SK-N-SH (cell line): ENCODE data around the gene OS9. TPM values are rescaled to one million over a fixed set of nuclear protein-coding genes. Genes with fewer than 3 reads are reported as not detected.

ENCODE experiments used
- CTCF ChIA-PET: fragments of 300-600, 350-600 bp; formaldehyde crosslinking; extraction: SDS; loops from one replicate; lab custom pipeline; 2021; lab: Yijun Ruan, JAX
- POLR2A ChIA-PET: fragments of 350-600 bp; sonication (Branson Sonifier 250); formaldehyde crosslinking; extraction: SDS; loops from one replicate; lab custom pipeline; 2020; ENCODE audit warnings: antibody characterized with exemption, inconsistent platforms; lab: Yijun Ruan, JAX
- DNase-seq: peaks from one replicate; pipeline ENCODE4 v3.0.0; 2012
- H2AFZ ChIP-seq: fragments of 200-600 bp; sonication (generic); 2 replicates; pipeline ENCODE4 v1.8.1; 2016; ENCODE audit warnings: antibody characterized with exemption, mild to moderate bottlenecking, low read depth
- H3F3A ChIP-seq: fragments of 200-600 bp; sonication (generic); replicated peaks from 2 replicates; pipeline ENCODE3; 2016; ENCODE audit warnings: antibody characterized with exemption, mild to moderate bottlenecking; ENCODE audit not compliant: insufficient read depth
- H3K27ac ChIP-seq, 2 experiments: fragments of 200-500 bp in 1 of 2; fragments of 200-600 bp in 1 of 2; sonication (Bioruptor generic) in 1 of 2; sonication (generic), shearing (Covaris generic) in 1 of 2; 2 replicates each; pipeline versions ENCODE4 v1.5.1 to v1.6.1; 2014 to 2016; ENCODE audit warnings: low read depth in 2 of 2, inconsistent platforms in 1 of 2, low read length in 1 of 2, mild to moderate bottlenecking in 1 of 2, mixed read lengths in 1 of 2
- H3K27me3 ChIP-seq: fragments of 200-600 bp; sonication (generic), shearing (Covaris generic); 2 replicates; pipeline ENCODE4 v1.6.1; 2016; ENCODE audit warnings: mixed run types; ENCODE audit not compliant: insufficient read depth
- H3K36me3 ChIP-seq, 2 experiments: fragments of 200-500 bp in 1 of 2; fragments of 200-600 bp in 1 of 2; sonication (Bioruptor generic) in 1 of 2; sonication (generic) in 1 of 2; replicated peaks in 1 of 2; 2 replicates each; pipeline versions ENCODE3 to v1.5.1; 2014 to 2016; ENCODE audit warnings: low read length in 1 of 2, mild to moderate bottlenecking in 1 of 2; ENCODE audit not compliant: insufficient read depth in 2 of 2, control insufficient read depth in 1 of 2
- H3K4me1 ChIP-seq, 2 experiments: fragments of 200-500 bp in 1 of 2; fragments of 200-600 bp in 1 of 2; sonication (Bioruptor generic) in 1 of 2; sonication (generic), shearing (Covaris generic) in 1 of 2; 2 replicates each; pipeline versions ENCODE4 v1.5.1 to v1.6.1; 2014 to 2016; ENCODE audit warnings: low read depth in 1 of 2, low read length in 1 of 2, mixed run types in 1 of 2; ENCODE audit not compliant: insufficient read depth in 2 of 2, control insufficient read depth in 1 of 2
- H3K4me2 ChIP-seq: fragments of 200-600 bp; sonication (generic), shearing (Covaris generic); 2 replicates; pipeline ENCODE4 v1.6.1; 2017; ENCODE audit warnings: mixed run types
- H3K4me3 ChIP-seq, 2 experiments: fragments of 200-500 bp in 1 of 2; fragments of 200-600 bp in 1 of 2; sonication (Bioruptor generic) in 1 of 2; sonication (generic), shearing (Covaris generic) in 1 of 2; 2 replicates each; pipeline versions ENCODE4 v1.5.1 to v1.8.1; 2014 to 2016; ENCODE audit warnings: low read depth in 2 of 2, inconsistent platforms in 1 of 2, low read length in 1 of 2, mild to moderate bottlenecking in 1 of 2, mixed read lengths in 1 of 2, moderate library complexity in 1 of 2
- H3K79me2 ChIP-seq: fragments of 200-600 bp; sonication (generic); 2 replicates; pipeline ENCODE4 v1.8.1; 2017; ENCODE audit warnings: mild to moderate bottlenecking; ENCODE audit not compliant: insufficient read depth
- H3K9ac ChIP-seq: fragments of 200-600 bp; sonication (generic); 2 replicates; pipeline ENCODE4 v1.6.1; 2017; ENCODE audit warnings: mixed run types
- H3K9me2 ChIP-seq: fragments of 200-600 bp; sonication (generic); 2 replicates; pipeline ENCODE4 v1.6.1; 2017; ENCODE audit warnings: mixed run types
- H3K9me3 ChIP-seq: fragments of 200-600 bp; sonication (generic); 2 replicates; pipeline ENCODE4 v1.6.1; 2017; ENCODE audit warnings: mixed run types, mild to moderate bottlenecking, moderate library complexity
- H4K20me1 ChIP-seq: fragments of 200-600 bp; sonication (generic); 2 replicates; pipeline ENCODE4 v1.6.1; 2017; ENCODE audit warnings: mild to moderate bottlenecking, mixed run types; ENCODE audit not compliant: insufficient read depth
- CHD2 ChIP-seq: fragments of 150-350 bp; IDR thresholded peaks from 2 replicates; pipeline ENCODE4 v1.6.1; 2018; ENCODE audit warnings: low read length; ENCODE audit not compliant: partially characterized antibody
- ELF1 ChIP-seq: IDR thresholded peaks from 2 replicates; pipeline ENCODE4 v1.4.0; 2012
- EP300 ChIP-seq, 2 experiments: IDR thresholded peaks; 2 replicates each; pipeline versions ENCODE4 v1.4.0 to v1.6.1; 2012; ENCODE audit warnings: borderline replicate concordance in 1 of 2, low read depth in 1 of 2, low read length in 1 of 2
- FOSL2 ChIP-seq: IDR thresholded peaks from 2 replicates; pipeline ENCODE4 v1.4.0; 2012; ENCODE audit warnings: low read depth, mild to moderate bottlenecking, moderate library complexity, borderline replicate concordance
- FOXJ3 ChIP-seq: sonication (generic); formaldehyde crosslinking; IDR thresholded peaks from 2 replicates; pipeline ENCODE4 v1.5.1; 2020; ENCODE audit warnings: mild to moderate bottlenecking, missing genetic modification reagents
- GABPA ChIP-seq: IDR thresholded peaks from 2 replicates; pipeline ENCODE4 v1.4.0; 2012; ENCODE audit warnings: low read depth, mild to moderate bottlenecking
- JUND ChIP-seq: IDR thresholded peaks from 2 replicates; pipeline ENCODE4 v1.4.0; 2012
- MEF2A ChIP-seq: IDR thresholded peaks from 2 replicates; pipeline ENCODE4 v1.4.0; 2012; ENCODE audit warnings: low read depth, borderline replicate concordance
- POLR2AphosphoS5 ChIP-seq: IDR thresholded peaks from 2 replicates; pipeline ENCODE4 v1.6.1; 2012; ENCODE audit warnings: low read depth, low read length
- RCOR1 ChIP-seq: fragments of 150-350 bp; IDR thresholded peaks from 2 replicates; pipeline ENCODE4 v1.6.1; 2017; ENCODE audit warnings: antibody characterized with exemption, low read length
- RFX5 ChIP-seq: IDR thresholded peaks from 2 replicates; pipeline ENCODE4 v1.6.1; 2012; ENCODE audit warnings: mild to moderate bottlenecking, improper control_type of control experiment, low read length
- RXRA ChIP-seq: IDR thresholded peaks from 2 replicates; pipeline ENCODE4 v1.4.0; 2012; ENCODE audit warnings: low read depth, mild to moderate bottlenecking, borderline replicate concordance
- TAF1 ChIP-seq: IDR thresholded peaks from 2 replicates; pipeline ENCODE4 v1.6.1; 2012; ENCODE audit warnings: low read depth, mild to moderate bottlenecking, low read length, moderate library complexity, borderline replicate concordance
- TCF12 ChIP-seq: IDR thresholded peaks from 2 replicates; pipeline ENCODE4 v1.4.0; 2012
- TEAD4 ChIP-seq: IDR thresholded peaks from 2 replicates; pipeline ENCODE4 v1.4.0; 2012; ENCODE audit warnings: mild to moderate bottlenecking, borderline replicate concordance; ENCODE audit not compliant: insufficient read depth
- YY1 ChIP-seq: IDR thresholded peaks from 2 replicates; pipeline ENCODE4 v1.4.0; 2012; ENCODE audit warnings: low read depth, mild to moderate bottlenecking
- WGBS: methylation state at CpG from one replicate; pipeline ENCODE4 v1.1.6; 2017; ENCODE audit warnings: low lambda C conversion rate; 5-methylcytosine and 5-hydroxymethylcytosine counted together
- polyA plus RNA-seq, 3 experiments: library from polyadenylated mRNA; depleted of rRNA; stranded (reverse); fragments of >200 nt; gene quantifications; 2 replicates each; pipeline ENCODE4 v1.2.3, GENCODE V29; 2012
- TF ChIP-seq, protein P1 (sequence below): fragments of 150-350 bp; IDR thresholded peaks from 2 replicates; pipeline ENCODE4 v1.6.1; 2016; ENCODE audit warnings: mild to moderate bottlenecking, low read depth, low read length
- TF ChIP-seq, protein P2 (sequence below): fragments of 150-350 bp; IDR thresholded peaks from 2 replicates; pipeline ENCODE4 v1.6.1; 2017; ENCODE audit warnings: antibody characterized with exemption, low read length, low read depth, borderline replicate concordance
- TF ChIP-seq, protein P3 (sequence below): IDR thresholded peaks from 2 replicates; pipeline ENCODE4 v1.4.0; 2012; ENCODE audit warnings: low read depth, borderline replicate concordance
- TF ChIP-seq, protein P4 (sequence below): IDR thresholded peaks from 2 replicates; pipeline ENCODE4 v1.4.0; 2012; ENCODE audit warnings: low read depth
- TF ChIP-seq, protein P5 (sequence below): IDR thresholded peaks from 2 replicates; pipeline ENCODE4 v1.6.1; 2012; ENCODE audit warnings: mild to moderate bottlenecking, low read depth, low read length, moderate library complexity

Gene OS9
- polyA plus RNA-seq, 1 of the 3 experiments (the other 2 are of a cell fraction), result 280 TPM

DNA sequence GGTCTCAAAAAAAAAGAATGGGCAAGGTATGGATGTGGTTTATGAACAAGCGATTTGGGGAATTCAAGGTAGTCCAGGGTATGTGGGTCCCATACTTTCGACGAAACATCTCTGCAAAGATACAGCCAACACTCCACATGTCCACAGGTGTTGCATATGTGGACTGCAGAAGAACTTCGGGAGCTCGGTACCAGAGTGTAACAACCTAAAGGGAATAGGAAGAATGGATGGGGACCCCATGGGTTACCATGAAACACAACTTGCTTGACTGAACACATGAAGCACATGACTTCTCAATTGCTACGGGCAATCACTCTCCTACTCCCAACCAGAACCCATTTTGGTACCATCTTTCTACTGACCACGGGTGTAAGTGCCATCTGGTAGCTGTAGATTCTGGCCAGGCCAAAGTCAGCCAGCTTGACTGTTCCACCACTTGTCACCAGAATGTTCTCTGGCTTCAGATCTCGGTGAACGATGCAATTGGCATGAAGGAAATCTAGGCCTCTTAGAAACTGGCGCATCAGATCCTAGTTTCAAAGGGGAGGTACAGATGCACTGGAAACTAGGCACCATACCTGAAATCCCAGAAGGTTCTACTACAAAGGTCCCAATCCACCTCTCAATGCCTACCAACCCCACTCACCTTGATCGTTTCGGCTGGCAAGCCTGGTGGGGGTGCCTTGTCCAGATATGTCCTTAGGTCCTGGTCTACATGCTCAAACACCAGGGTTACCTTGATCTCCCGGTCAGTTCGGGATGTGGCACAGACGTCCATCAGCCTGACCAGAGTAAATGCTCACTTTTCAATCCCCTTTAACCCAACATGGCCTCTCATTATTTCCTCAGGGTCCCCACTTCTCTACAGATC is 56.9 kb downstream of the OS9 start:
- peak overlapping the region; percentile 96 for H3K9ac ChIP-seq
- H3K36me3 ChIP-seq, result peaks cover 30 to 49% of the 10 kb centered on the region in 2 experiments
- TF ChIP-seq POLR2AphosphoS5, result peak; percentile 18; the same call in 1 of the 2 replicates
- TF ChIP-seq, protein P1, sequence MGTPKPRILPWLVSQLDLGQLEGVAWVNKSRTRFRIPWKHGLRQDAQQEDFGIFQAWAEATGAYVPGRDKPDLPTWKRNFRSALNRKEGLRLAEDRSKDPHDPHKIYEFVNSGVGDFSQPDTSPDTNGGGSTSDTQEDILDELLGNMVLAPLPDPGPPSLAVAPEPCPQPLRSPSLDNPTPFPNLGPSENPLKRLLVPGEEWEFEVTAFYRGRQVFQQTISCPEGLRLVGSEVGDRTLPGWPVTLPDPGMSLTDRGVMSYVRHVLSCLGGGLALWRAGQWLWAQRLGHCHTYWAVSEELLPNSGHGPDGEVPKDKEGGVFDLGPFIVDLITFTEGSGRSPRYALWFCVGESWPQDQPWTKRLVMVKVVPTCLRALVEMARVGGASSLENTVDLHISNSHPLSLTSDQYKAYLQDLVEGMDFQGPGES, result no peak
- peak overlapping the region; percentile 92 for H3K4me2 ChIP-seq
- H2AFZ ChIP-seq, result no peak overlapping the region
- H3K9me2 ChIP-seq, result no peaks in the 10 kb centered on the region
- H3K27me3 ChIP-seq, result no peaks in the 10 kb centered on the region
- H3K4me3 ChIP-seq, result peak overlapping the region; percentile 85 to 88
- DNase-seq, result no peak
- 66% methylated on average over 14 of the region's 15 CpGs for WGBS
- H4K20me1 ChIP-seq, result no peaks in the 10 kb centered on the region
- ChIA-PET CTCF (interaction anchor here (0.9 to 2.0 kb wide), 3 partner anchors 9 to 168 kb away, joined by 3 to 13 read pairs (median 4); partner anchors contain the start of gene AGAP2), POLR2A (no interaction called here)
- peaks cover 38% of the 10 kb centered on the region for H3K79me2 ChIP-seq
- peaks cover 43% of the 10 kb centered on the region for H3F3A ChIP-seq
- H3K27ac ChIP-seq, result peak overlapping the region; percentile 85 to 89
- H3K9me3 ChIP-seq, result no peaks in the 10 kb centered on the region
- H3K4me1 ChIP-seq, result peaks cover 8 to 36% of the 10 kb centered on the region in 2 experiments

DNA sequence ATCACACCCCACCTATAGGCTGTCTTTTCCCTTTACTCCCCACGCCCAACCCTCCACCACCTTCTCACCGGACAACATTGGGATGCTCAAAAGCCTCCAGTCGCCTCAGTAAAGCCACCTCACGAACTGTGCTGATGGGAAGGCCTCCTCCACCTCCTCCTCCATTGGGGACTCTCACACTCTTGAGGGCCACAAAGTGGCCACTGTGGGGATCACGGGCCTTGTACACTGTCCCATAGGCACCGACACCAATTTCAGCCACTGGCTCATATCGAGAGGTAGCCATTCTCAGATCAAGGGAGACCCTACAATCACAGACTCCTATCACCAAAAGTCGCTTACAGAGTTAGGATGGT is 57.5 kb downstream of the OS9 start:
- no peak for DNase-seq
- no peaks in the 10 kb centered on the region for H3K9me2 ChIP-seq
- TF ChIP-seq RCOR1 (no peak), FOXJ3 (CRISPR knock-in tag) (no peak), CHD2 (no peak), TEAD4 (no peak), TAF1 (no peak), EP300 (IDR thresholded peaks at IDR 0.05; ENCODE audit: borderline replicate concordance in 1 of 2, low read depth in 1 of 2, low read length in 1 of 2) (no peak), YY1 (no peak), RXRA (no peak), JUND (no peak), TCF12 (no peak), GABPA (no peak), RFX5 (no peak), MEF2A (no peak), ELF1 (no peak), FOSL2 (no peak)
- TF ChIP-seq, protein P2, sequence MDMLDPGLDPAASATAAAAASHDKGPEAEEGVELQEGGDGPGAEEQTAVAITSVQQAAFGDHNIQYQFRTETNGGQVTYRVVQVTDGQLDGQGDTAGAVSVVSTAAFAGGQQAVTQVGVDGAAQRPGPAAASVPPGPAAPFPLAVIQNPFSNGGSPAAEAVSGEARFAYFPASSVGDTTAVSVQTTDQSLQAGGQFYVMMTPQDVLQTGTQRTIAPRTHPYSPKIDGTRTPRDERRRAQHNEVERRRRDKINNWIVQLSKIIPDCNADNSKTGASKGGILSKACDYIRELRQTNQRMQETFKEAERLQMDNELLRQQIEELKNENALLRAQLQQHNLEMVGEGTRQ, result no peak
- TF ChIP-seq, protein P3, sequence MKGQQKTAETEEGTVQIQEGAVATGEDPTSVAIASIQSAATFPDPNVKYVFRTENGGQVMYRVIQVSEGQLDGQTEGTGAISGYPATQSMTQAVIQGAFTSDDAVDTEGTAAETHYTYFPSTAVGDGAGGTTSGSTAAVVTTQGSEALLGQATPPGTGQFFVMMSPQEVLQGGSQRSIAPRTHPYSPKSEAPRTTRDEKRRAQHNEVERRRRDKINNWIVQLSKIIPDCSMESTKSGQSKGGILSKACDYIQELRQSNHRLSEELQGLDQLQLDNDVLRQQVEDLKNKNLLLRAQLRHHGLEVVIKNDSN, result no peak
- TF ChIP-seq, protein P4, sequence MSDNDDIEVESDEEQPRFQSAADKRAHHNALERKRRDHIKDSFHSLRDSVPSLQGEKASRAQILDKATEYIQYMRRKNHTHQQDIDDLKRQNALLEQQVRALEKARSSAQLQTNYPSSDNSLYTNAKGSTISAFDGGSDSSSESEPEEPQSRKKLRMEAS, result no peak
- TF ChIP-seq, protein P5, sequence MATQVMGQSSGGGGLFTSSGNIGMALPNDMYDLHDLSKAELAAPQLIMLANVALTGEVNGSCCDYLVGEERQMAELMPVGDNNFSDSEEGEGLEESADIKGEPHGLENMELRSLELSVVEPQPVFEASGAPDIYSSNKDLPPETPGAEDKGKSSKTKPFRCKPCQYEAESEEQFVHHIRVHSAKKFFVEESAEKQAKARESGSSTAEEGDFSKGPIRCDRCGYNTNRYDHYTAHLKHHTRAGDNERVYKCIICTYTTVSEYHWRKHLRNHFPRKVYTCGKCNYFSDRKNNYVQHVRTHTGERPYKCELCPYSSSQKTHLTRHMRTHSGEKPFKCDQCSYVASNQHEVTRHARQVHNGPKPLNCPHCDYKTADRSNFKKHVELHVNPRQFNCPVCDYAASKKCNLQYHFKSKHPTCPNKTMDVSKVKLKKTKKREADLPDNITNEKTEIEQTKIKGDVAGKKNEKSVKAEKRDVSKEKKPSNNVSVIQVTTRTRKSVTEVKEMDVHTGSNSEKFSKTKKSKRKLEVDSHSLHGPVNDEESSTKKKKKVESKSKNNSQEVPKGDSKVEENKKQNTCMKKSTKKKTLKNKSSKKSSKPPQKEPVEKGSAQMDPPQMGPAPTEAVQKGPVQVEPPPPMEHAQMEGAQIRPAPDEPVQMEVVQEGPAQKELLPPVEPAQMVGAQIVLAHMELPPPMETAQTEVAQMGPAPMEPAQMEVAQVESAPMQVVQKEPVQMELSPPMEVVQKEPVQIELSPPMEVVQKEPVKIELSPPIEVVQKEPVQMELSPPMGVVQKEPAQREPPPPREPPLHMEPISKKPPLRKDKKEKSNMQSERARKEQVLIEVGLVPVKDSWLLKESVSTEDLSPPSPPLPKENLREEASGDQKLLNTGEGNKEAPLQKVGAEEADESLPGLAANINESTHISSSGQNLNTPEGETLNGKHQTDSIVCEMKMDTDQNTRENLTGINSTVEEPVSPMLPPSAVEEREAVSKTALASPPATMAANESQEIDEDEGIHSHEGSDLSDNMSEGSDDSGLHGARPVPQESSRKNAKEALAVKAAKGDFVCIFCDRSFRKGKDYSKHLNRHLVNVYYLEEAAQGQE, result no peak
- H3K9me3 ChIP-seq, result no peaks in the 10 kb centered on the region
- H3K4me1 ChIP-seq, result peaks cover 8 to 36% of the 10 kb centered on the region in 2 experiments
- ChIA-PET POLR2A (interaction anchor here (1.0 to 1.1 kb wide), 2 partner anchors 14 to 25 kb away, joined by 3 to 7 read pairs; no protein-coding TSS in a partner anchor), CTCF (interaction anchor here (1.1 to 1.7 kb wide), 2 partner anchors 14 kb away, joined by 6 to 13 read pairs; partner anchors contain the start of gene AGAP2)
- peaks cover 37% of the 10 kb centered on the region for H3F3A ChIP-seq
- H3K36me3 ChIP-seq, result peaks cover 27 to 46% of the 10 kb centered on the region in 2 experiments
- H3K27ac ChIP-seq, result peak overlapping the region; percentile 85 to 89
- 5% methylated on average over 8 of the region's 8 CpGs for WGBS
- H3K4me3 ChIP-seq, result peak overlapping the region; percentile 85 to 88
- no peaks in the 10 kb centered on the region for H3K27me3 ChIP-seq
- H3K4me2 ChIP-seq, result peak overlapping the region; percentile 92
- peaks cover 38% of the 10 kb centered on the region for H3K79me2 ChIP-seq
- H3K9ac ChIP-seq, result peak overlapping the region; percentile 96
- no peak overlapping the region; the same call in 1 of the 2 replicates for H2AFZ ChIP-seq
- no peaks in the 10 kb centered on the region for H4K20me1 ChIP-seq
